Activated CD4-positive, CD25-positive, alpha-beta regulatory T cell (primary cell): ENCODE results near the gene GPRC5B.

Experiments
- DNase-seq, 4 experiments: peaks; one replicate each; lab custom pipeline; 2025; lab: John Stamatoyannopoulos, UW

The GPRC5B gene, protein sequence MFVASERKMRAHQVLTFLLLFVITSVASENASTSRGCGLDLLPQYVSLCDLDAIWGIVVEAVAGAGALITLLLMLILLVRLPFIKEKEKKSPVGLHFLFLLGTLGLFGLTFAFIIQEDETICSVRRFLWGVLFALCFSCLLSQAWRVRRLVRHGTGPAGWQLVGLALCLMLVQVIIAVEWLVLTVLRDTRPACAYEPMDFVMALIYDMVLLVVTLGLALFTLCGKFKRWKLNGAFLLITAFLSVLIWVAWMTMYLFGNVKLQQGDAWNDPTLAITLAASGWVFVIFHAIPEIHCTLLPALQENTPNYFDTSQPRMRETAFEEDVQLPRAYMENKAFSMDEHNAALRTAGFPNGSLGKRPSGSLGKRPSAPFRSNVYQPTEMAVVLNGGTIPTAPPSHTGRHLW

DNA sequence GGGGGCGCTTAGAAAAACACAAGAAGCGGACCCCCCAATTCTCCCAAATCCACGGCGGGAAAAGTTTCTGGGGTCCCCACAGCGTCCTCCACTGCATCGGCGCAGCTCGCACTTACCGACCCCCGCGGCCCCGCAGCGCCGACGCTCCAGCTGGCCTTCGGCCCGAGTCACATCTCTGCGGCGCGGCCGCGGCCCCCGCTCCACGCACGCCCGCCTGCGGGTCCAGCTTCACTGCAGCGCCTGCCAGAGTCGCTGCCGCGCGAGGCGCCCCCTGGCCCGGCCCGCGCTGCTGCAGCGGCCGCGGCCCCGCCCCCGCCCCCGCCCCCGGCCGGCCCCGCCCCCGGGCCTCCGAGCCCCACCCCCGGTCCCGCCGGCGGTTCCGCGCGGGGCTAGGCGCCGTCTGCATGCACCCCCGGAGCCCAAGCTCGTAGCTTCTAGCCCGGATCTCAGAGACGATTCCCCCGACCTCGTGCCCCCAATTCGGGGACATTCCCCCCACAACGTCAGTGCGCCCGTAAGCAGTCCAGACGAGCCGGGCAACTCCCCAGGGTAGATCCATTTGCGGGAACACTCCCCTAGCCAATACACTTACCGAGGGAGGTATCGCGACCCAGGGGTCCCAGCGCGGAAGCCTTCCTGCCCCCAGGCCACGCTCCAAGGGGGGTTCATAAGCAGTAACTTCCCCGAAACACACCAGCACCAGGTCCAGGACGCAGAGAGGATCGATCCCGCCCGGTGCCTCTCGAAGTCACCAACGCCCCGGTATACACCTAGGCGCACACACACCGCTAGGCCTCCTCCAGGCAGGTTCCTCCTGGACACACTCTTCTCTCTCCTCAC, at the start of gene GPRC5B:
Gene GPRC5B (minus strand): TSS at position 238 of the 840 bp plus-strand sequence. CDS start 12,003 bp downstream, outside the sequence.
- peak in 3 of 4 experiments; percentile 8 to 25 (median 16) for DNase-seq

DNA sequence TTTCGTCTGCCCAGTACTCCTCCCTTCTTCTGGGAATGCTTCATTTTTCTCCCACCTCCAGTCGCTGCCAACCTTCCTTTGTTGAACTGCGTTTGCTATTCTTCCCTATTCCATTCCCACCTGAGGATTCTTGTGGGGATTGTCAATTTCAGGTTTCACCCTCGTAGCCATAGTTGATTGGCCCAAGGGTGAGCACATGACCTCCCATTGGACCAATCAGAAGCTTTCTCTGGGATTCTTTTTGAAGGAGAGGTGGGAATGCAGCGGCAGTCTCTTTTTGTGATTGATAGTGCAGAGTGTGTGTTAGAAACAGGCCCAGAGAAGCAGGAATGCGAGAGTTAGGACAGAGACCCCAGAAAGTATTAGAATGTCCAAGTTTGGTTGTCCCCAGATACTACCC, 49.1 kb upstream of the GPRC5B start:
- no peak for DNase-seq

DNA sequence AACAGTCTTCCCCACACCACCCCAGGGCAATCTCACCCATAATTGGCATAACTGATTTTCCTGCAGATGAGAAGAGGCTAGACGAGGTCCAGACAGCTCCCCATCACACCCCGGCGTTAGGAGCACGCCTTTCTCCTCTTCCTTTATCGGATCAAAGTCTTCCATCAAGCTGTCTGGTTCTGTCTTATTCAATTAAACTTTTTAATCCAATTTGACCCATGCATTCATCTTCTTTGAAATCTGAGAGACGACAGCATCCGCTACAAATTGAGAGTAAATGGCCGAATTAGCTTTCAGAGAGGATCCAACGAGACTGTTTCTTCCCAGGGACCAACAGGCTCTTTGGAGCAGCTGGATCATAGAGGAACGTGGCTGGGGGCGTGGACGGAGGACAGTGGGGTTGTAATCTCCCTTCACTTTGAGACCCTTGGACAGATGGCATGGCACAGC, 44.4 kb upstream of the GPRC5B start:
- DNase-seq: no peak

- DNase-seq: no peak
Observed at GRCh38 chr16:19928432-19928831, 43.8 kb upstream of the GPRC5B start.

DNA sequence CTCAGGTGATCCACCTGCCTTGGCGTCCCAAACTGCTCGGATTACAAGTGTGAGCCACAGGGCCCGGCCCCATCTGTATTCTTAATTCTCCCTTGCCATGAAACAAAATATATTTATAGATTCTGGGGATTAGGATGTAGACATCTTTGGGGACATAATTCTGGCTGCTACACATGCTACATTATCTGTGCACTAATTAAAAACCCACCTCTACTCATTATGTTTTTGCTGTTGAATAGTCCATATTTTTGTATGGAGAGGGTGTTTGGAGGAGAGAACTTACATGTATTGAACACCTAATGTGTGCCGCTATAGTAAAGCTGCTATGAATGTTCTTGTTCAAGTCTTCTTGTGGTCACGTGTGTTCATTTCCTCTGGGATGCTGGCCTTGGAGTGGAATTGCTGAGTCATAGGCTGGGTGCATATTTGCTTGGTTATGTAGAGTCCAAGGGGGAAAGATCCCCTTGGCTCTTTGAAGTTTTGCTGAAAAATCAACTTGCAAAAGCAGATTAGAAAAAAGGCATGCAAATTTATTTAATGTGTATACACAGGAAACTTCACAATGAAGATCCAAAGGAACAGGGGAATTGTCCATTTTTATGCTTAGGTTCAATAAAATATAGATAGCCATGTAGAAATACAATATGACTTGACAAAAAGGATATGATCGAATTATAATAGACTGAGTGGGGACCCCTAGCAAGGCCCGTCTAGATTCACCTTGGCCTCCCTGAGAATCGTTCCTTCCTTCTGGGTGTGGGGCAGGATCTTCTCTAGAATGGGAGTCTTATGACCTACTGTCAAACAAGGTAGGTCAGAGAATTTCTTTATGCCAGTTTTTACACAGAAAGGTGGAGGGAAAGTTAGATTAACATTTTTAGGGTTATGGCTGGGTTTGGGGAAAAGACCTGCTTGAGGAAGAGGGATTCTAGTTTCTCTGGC, 42.1 kb upstream of the GPRC5B start:
- DNase-seq: no peak

DNA sequence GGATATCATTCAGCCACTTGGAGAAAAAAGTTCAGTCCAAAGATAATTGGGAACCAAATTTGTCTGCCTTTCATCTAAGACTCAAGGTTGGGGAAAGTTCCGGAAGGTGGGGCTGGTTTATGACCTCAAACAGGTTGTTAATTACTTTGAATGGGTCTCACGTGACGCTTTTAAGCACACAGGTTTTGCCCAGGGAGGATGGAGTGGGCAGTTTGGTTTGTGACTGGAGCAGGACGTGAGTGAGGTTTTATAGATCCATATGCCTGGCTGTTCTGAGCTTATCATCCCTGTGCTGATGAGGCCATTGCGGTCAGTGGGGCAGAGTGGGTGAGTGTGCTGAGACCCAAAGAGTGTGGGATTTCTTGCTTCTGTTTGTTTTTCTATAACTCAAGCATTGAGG, 38.7 kb upstream of the GPRC5B start:
- no peak for DNase-seq

DNA sequence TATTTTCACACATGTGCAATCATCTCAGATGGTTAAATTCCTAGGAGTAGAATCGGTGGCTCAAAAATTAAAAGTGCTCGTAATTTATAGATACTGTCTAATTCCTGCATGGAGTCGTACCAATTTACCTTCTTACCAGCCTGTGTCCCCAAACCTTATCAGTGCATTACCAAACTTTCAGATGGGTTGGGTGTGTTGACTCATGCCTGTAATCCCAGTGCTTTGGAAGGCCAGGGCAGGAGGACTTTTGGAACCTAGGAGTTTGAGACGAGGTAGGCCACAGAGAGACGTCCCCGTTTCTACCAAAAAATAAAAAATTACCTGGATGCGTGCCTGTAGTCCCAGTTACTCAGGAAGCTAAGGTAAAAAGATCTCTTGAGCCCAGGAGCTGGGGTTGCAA, 34.5 kb upstream of the GPRC5B start:
- no peak for DNase-seq

GRCh38 chr16:19916064-19916463, 31.4 kb upstream of the GPRC5B start:
- no peak for DNase-seq

- DNase-seq: no peak
Observed at GRCh38 chr16:19914877-19915276, 30.2 kb upstream of the GPRC5B start.

DNA sequence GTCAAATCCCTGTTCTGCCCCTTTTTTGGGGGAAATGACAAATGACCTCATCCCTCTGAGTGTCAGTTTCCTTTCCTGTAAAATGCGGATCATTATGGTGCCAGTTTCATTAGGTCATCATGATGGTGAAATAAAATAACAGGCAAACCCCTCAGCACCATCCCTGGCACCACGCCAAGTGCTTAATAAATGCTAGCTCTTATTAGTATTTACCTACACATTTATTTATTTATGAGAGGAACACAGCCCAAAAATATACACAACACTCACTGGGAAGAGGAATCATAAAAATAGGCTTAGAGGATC, 28.6 kb upstream of the GPRC5B start:
- no peak for DNase-seq

DNA sequence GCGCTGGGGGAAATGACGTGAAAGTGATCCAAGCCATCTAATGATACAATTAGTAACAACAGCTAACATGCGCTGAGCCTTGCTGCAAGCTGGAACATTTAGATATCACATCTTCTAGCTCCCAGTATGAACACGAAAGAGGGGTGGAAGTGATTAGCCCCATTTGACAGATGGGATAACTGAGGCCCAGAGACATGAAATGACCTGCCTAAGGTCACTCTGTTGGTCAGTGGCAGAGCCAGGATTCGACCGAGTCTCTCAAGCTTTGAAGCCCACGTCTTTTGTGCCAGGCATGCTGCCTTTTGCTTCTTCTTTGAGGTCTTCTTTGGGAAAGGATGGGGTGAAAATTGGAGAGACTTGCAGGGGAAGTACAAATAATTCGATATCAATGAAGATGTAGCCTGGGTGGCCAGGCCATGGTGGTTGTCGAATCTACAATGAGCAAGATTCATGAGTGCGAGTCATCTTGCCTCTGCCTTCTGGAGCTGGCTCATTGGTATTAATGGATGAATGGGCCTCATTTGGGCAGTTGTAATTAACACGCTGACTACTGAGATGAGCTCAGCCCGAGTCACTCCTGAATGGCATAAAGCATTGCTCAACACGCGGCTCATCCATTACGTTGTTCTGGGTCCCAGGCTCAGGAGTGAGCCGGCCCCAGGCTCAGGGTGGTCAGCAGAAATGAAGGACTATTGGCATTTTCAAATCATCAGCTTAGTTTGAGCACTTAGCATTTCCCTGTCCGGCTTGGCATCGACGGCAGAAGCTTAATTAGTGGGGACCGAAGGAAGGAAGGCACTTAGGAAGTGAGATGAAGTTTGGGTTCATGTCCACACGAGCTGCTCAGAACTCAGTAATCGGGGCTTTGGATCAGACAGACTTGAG, 28.0 kb upstream of the GPRC5B start:
- no peak for DNase-seq

- no peak for DNase-seq
Observed at GRCh38 chr16:19911747-19912454, 27.3 kb upstream of the GPRC5B start.

GRCh38 chr16:19911204-19911603, 26.6 kb upstream of the GPRC5B start:
- no peak for DNase-seq

GRCh38 chr16:19909750-19910322, 25.2 kb upstream of the GPRC5B start:
- no peak for DNase-seq

GRCh38 chr16:19908921-19909320, 24.3 kb upstream of the GPRC5B start:
- no peak for DNase-seq

GRCh38 chr16:19907161-19907992, 22.7 kb upstream of the GPRC5B start:
- peak; percentile 28 to 47 (median 38) for DNase-seq

GRCh38 chr16:19901164-19901563, 16.5 kb upstream of the GPRC5B start:
- DNase-seq: no peak

DNA sequence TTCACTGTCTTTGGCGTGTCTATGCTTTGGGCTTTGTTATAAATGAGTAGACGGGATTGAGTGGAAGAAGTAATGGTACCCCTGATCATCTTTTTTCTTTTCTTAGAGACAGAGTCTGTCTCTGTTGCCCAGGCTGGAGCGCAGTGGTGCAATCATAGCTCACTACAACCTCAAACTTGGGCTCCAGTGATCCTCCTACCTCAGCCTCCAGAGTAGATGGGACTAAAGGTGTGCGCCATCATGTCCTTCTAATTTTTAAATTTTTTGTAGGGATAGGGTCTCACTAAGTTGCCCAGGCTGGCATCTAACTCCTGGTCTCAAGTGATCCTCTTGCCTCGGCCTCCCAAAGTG, 14.9 kb upstream of the GPRC5B start:
- no peak for DNase-seq

GRCh38 chr16:19898924-19899604, 14.4 kb upstream of the GPRC5B start:
- peak in 1 of 4 experiments; percentile 18 for DNase-seq
